HL-60 (cell line): ENCODE results near the gene STK17A.
"Not testable (repeated sequence)": the region's sequence is repeated elsewhere in the genome, so short reads cannot be mapped to it uniquely, and the experiment has no call there.

Source experiments
- DNase-seq, 2 experiments: peaks; one replicate each; pipeline ENCODE4 v3.0.0-alpha.2; 2010 to 2020; ENCODE audit warnings: low read depth in 1 of 2, low spot score in 1 of 2
- H3K27ac ChIP-seq: fragments of 250-450 bp; sonication (Bioruptor Pico); replicated peaks from 2 replicates; pipeline ENCODE4 v1.5.1; 2020; ENCODE audit warnings: mild to moderate bottlenecking, moderate library complexity
- H3K27me3 ChIP-seq: fragments of 250-450 bp; sonication (Bioruptor Pico); 2 replicates; pipeline ENCODE4 v1.5.1; 2021; ENCODE audit warnings: mild to moderate bottlenecking, moderate library complexity; ENCODE audit not compliant: insufficient read depth, poor library complexity, severe bottlenecking
- H3K4me3 ChIP-seq: replicated peaks from 2 replicates; pipeline ENCODE4 v1.5.1; 2011; ENCODE audit warnings: mild to moderate bottlenecking, control low read depth, low read length; ENCODE audit not compliant: insufficient read depth
- CTCF ChIP-seq: IDR thresholded peaks from one replicate; pipeline ENCODE4 v1.5.1; 2011; ENCODE audit warnings: low read length, control low read depth, inconsistent platforms; ENCODE audit not compliant: insufficient read depth
- GABPA ChIP-seq: IDR thresholded peaks from 2 replicates; pipeline ENCODE4 v1.6.1; 2012; ENCODE audit warnings: low read depth
- POLR2AphosphoS5 ChIP-seq: IDR thresholded peaks from 2 replicates; pipeline ENCODE4 v1.6.1; 2012; ENCODE audit warnings: low read depth
- REST ChIP-seq: IDR thresholded peaks from 2 replicates; pipeline ENCODE4 v1.6.1; 2012; ENCODE audit warnings: low read depth; ENCODE audit not compliant: insufficient replicate concordance
- SPI1 ChIP-seq: IDR thresholded peaks from 2 replicates; pipeline ENCODE4 v1.6.1; 2012; ENCODE audit warnings: low read depth, mild to moderate bottlenecking, borderline replicate concordance

Gene STK17A

GRCh38 chr7:43625453-43625852, 42.5 kb downstream of the STK17A start:
- no peak overlapping the region for H3K27ac ChIP-seq
- DNase-seq = no peak
- no peaks in the 10 kb centered on the region for H3K27me3 ChIP-seq
- no peak overlapping the region for H3K4me3 ChIP-seq
- TF ChIP-seq SPI1 (no peak), CTCF (no peak), POLR2AphosphoS5 (no peak), REST (no peak), GABPA (no peak)

GRCh38 chr7:43625980-43626379, 43.1 kb downstream of the STK17A start:
- Histone ChIP-seq H3K27me3 (no peaks in the 10 kb centered on the region), H3K27ac (no peak overlapping the region), H3K4me3 (no peak overlapping the region)
- TF ChIP-seq POLR2AphosphoS5 (no peak), REST (no peak), GABPA (no peak), CTCF (no peak), SPI1 (no peak)
- DNase-seq = no peak

GRCh38 chr7:43626695-43627094, 43.8 kb downstream of the STK17A start:
- H3K27ac ChIP-seq = no peak overlapping the region
- TF ChIP-seq CTCF (no peak), GABPA (no peak), REST (no peak), SPI1 (no peak), POLR2AphosphoS5 (no peak)
- H3K4me3 ChIP-seq = no peak overlapping the region
- no peaks in the 10 kb centered on the region for H3K27me3 ChIP-seq
- DNase-seq = no peak

GRCh38 chr7:43627798-43628197, 44.9 kb downstream of the STK17A start:
- H3K27me3 ChIP-seq, H3K27ac ChIP-seq, DNase-seq, H3K4me3 ChIP-seq: not testable (repeated sequence)
